ENCODE measurements around the gene ALK. TPM values are rescaled to one million over a fixed set of nuclear protein-coding genes. Genes with fewer than 3 reads are reported as not detected.

The ALK gene
- total RNA-seq, 3 donors from 2014 or later: not detected

DNA sequence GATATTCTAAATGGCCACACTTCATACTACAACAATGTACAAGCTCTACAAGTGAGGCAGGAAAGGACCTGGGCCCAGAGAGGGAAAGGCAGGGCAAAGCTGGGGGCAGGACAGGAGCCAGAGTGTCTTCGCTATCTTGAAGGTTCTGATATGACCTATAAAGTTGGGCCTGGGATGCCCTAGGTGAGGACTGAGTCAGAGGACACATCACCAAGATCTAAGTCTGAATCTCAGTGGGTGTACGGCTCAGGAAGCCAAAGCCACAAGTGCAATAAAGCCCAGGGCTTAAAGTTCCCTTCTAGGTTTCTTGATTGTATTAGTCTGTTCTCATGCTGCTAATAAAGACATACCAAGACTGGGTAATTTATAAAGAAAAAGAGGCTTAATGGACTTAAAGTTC lies 219.1 kb downstream of the ALK start:
- Mint-ChIP-seq H3K4me1 (ENCODE audit: low read depth) (no peaks in the 10 kb centered on the region), H3K4me3 (no peak overlapping the region), H3K27me3 (ENCODE audit: low read depth) (peaks cover 5% of the 10 kb centered on the region), H3K9me3 (no peaks in the 10 kb centered on the region), H3K36me3 (ENCODE audit: insufficient read depth) (no peaks in the 10 kb centered on the region)
- ATAC-seq (no peak), DNase-seq (no peak)

DNA sequence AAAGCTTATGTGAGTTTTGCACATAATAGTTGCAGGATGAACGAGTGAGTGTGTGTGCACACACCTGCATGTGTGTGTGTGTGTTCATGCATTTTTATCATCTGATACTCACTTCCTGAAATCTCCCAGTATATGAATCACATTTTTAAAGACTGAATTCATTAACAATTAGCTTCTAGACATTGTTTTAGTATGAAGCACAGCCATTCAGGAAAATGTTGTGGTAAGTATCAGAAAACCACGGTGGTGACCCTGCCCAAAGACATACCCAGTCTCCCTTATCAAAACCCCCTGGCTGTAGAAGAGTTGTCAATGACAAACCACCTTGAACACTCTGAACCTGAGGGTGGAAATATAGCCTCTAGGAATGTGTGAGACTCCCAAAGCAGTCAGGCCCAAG lies 220.8 kb downstream of the ALK start:
- no peaks in the 10 kb centered on the region for H3K9me3 Mint-ChIP-seq

DNA sequence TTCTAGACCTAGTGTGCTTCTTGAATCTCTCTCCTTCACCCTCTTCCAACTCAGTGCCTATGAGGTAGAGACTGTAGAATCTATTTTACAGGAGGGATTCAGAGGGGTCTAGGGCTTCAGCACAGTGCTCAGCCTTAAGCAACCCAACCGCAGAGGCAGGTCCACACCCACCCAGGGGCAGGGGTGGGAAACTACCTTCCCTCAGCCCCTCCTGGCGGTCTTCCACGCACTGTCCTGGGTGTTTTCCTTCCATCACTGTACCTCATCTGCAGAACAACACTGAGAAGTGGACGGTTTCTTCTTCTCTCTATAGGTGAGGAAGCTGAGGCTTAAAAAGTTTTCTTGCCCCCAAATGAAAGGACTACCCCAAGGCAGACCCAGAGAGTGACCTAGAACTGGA lies 222.3 kb downstream of the ALK start:
- H3K4me3 Mint-ChIP-seq: no peak overlapping the region
- H3K36me3 Mint-ChIP-seq (ENCODE audit: insufficient read depth): no peaks in the 10 kb centered on the region
- no peaks in the 10 kb centered on the region for H3K4me1 Mint-ChIP-seq (ENCODE audit: low read depth)
- no peak for ATAC-seq
- no peaks in the 10 kb centered on the region for H3K9me3 Mint-ChIP-seq
- H3K27me3 Mint-ChIP-seq (ENCODE audit: low read depth): peaks cover 1% of the 10 kb centered on the region
- no peak for DNase-seq

More for the DNA sequence above, 220.8 kb downstream of the ALK start:
- no peak for DNase-seq
- ATAC-seq: no peak
- no peaks in the 10 kb centered on the region for H3K36me3 Mint-ChIP-seq (ENCODE audit: insufficient read depth)
- H3K4me3 Mint-ChIP-seq: no peak overlapping the region
- peaks cover 1% of the 10 kb centered on the region for H3K27me3 Mint-ChIP-seq (ENCODE audit: low read depth)
- no peaks in the 10 kb centered on the region for H3K4me1 Mint-ChIP-seq (ENCODE audit: low read depth)

DNA sequence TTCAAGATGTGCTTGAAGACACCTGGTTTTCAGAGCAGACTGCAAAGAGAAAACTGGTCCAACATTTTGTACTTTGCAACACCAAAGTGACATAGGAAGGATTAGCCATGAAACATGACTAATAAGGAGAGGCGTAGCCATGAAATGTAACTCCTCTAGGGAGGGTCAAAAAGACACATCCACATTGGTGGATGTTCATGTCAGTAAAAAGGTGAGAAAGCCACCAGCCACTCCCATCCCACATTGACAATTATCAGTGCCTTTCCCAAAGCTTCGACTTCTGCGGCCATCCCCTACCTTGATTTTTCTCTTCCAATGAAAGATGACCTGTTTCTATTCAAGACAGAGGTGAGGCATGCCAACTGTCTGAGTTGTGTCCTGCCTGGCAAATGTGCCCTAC lies 223.2 kb downstream of the ALK start:
- DNase-seq (no peak), ATAC-seq (no peak)
- H3K36me3 Mint-ChIP-seq (ENCODE audit: insufficient read depth): no peaks in the 10 kb centered on the region
- no peak overlapping the region for H3K4me3 Mint-ChIP-seq
- no peaks in the 10 kb centered on the region for H3K9me3 Mint-ChIP-seq
- H3K27me3 Mint-ChIP-seq (ENCODE audit: low read depth): peaks cover 1% of the 10 kb centered on the region
- H3K4me1 Mint-ChIP-seq (ENCODE audit: low read depth): no peaks in the 10 kb centered on the region

DNA sequence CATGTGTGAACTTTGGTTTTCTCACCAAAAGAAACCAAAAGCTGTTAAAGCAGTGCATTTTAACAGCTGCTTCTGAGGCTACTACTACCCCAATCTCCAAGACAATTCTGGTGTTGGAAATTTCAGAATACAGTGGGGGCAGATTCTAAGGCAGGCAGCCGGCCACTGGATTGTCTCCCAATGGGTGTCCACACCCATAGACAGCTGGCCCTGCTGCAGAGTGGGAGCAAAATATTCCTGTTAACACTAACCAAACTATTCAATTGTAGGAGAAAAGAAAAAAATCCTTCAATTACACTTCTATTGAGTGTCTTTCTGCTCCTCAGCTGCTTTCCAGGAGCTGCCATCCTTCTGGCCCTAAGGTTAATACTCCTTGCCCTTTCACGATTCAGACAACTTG lies 223.7 kb downstream of the ALK start:
- no peak for ATAC-seq
- Mint-ChIP-seq H3K9me3 (no peaks in the 10 kb centered on the region), H3K4me3 (no peak overlapping the region)

DNA sequence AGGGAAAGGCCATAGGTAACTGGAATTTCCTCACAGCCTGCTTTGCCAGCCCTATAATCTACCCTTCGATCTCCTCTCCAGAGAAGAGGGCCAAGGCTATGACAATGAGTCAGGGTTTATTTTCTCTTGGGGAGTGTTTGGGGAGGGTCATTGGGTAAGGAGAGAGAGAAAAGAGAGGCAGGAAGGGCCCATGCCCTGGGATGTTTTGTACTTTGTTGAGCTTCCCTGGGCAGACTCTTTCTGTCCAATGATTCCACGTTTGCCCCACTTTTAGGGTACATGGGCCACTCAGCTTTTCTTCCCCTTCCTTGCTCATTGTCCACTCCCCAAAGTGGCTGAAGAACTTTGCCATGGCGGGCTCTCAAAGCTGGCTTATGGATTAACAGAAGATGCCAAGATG lies 224.2 kb downstream of the ALK start:
- Mint-ChIP-seq H3K4me1 (ENCODE audit: low read depth) (no peaks in the 10 kb centered on the region), H3K27me3 (ENCODE audit: low read depth) (no peaks in the 10 kb centered on the region), H3K36me3 (ENCODE audit: insufficient read depth) (no peaks in the 10 kb centered on the region), H3K9me3 (no peaks in the 10 kb centered on the region), H3K4me3 (no peak overlapping the region)
- ATAC-seq (no peak), DNase-seq (no peak)

More for the DNA sequence above, 223.7 kb downstream of the ALK start:
- Mint-ChIP-seq H3K36me3 (ENCODE audit: insufficient read depth) (no peaks in the 10 kb centered on the region), H3K4me1 (ENCODE audit: low read depth) (no peaks in the 10 kb centered on the region), H3K27me3 (ENCODE audit: low read depth) (peaks cover 1% of the 10 kb centered on the region)
- no peak for DNase-seq

DNA sequence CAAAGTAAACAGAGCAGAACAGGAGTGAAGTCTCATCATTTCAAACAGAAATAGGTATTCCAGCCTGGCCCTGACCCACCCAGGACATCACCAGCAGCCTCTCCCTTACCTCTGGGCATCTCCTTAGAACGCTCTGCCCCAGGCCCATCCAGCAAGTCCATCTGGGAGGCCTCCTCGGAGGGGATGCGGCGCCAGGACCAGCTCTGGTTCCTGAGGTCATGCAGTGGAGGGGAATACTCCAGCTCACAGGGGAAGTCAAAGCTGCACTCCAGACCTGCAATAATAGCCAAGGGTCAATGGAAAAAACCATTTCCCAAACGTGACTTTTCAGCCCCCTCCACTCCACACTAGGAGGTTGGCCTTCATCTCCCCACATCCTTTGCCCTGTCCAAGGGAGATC lies 226.6 kb downstream of the ALK start:
- Mint-ChIP-seq H3K9me3 (no peaks in the 10 kb centered on the region), H3K27me3 (ENCODE audit: low read depth) (peaks cover 3% of the 10 kb centered on the region), H3K4me1 (ENCODE audit: low read depth) (no peaks in the 10 kb centered on the region), H3K36me3 (ENCODE audit: insufficient read depth) (no peaks in the 10 kb centered on the region), H3K4me3 (no peak overlapping the region)
- no peak for ATAC-seq
- no peak for DNase-seq

DNA sequence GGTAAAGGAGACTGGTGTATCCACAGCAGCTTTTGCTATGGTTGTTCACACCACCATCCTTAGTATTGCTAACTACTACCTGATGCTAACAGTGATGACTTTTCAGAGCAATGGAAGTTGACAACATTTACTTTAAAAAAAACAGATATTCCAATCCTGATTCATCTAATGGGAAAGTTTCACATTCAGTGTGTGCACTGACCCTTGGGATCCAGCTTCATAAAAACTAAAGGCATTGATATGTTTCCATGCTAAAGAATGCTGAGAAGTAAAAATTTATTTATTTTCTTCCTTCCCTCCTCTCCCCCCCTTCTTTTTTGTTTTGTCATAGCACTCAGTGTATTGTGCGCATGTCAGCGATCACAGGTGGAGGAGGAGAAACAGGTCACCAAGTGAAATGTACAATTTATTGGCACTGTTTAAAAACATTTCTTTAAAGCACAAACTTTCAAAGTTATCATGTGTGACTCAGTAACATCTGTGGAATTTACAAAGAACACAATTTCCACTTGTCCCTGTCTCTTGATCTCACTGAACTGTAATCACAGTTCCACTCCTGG lies 229.9 kb downstream of the ALK start:
- no peaks in the 10 kb centered on the region for H3K9me3 Mint-ChIP-seq
- no peaks in the 10 kb centered on the region for H3K36me3 Mint-ChIP-seq (ENCODE audit: insufficient read depth)
- no peak overlapping the region for H3K4me3 Mint-ChIP-seq
- DNase-seq (no peak), ATAC-seq (no peak)
- peaks cover 6% of the 10 kb centered on the region for H3K27me3 Mint-ChIP-seq (ENCODE audit: low read depth)
- H3K4me1 Mint-ChIP-seq (ENCODE audit: low read depth): no peaks in the 10 kb centered on the region

DNA sequence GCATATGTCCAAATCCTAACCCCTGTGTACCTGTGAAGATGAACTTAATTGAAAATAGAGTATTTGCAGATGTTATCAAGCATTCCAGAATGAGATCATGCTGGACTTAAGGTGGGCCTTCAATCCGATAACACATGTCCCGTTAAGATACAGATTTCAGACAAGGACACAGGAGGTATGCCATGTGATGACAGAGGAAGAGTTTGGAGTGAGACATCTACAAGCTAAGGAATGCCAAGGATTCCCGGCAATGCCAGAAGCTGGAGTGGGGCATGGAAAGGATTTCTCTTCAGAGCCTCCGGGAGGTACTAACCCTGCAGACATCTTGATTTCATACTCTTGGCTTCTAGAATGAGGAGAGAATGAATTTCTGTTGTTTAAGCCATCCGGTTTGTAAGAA lies 231.7 kb downstream of the ALK start:
- H3K36me3 Mint-ChIP-seq (ENCODE audit: insufficient read depth): no peaks in the 10 kb centered on the region
- no peaks in the 10 kb centered on the region for H3K9me3 Mint-ChIP-seq
- DNase-seq (no peak), ATAC-seq (no peak)
- peaks cover 13% of the 10 kb centered on the region for H3K27me3 Mint-ChIP-seq (ENCODE audit: low read depth)
- no peak overlapping the region for H3K4me3 Mint-ChIP-seq
- H3K4me1 Mint-ChIP-seq (ENCODE audit: low read depth): no peaks in the 10 kb centered on the region

DNA sequence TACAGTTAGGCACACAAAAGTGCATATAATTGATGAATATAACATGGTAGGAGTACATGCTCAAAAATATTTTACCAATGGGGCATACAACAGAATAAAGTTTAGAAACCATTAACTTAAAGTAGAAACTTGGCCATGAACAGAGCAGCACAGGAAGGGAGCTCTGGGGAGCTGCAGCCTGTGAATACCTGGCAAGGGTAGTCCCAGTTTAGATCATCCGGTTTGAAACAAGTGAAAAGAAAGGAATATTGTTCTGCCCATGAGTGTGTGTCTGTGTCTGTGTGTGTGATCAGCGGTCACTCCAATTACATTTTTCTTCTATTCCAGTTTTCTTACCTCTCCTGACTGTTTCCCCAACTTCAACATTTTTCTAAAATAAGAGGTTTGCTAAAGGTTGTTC lies 233.0 kb downstream of the ALK start:
- DNase-seq: no peak
- H3K36me3 Mint-ChIP-seq (ENCODE audit: insufficient read depth): no peaks in the 10 kb centered on the region
- no peak for ATAC-seq
- H3K4me1 Mint-ChIP-seq (ENCODE audit: low read depth): no peaks in the 10 kb centered on the region
- H3K9me3 Mint-ChIP-seq: no peaks in the 10 kb centered on the region
- peaks cover 13% of the 10 kb centered on the region for H3K27me3 Mint-ChIP-seq (ENCODE audit: low read depth)
- H3K4me3 Mint-ChIP-seq: no peak overlapping the region

DNA sequence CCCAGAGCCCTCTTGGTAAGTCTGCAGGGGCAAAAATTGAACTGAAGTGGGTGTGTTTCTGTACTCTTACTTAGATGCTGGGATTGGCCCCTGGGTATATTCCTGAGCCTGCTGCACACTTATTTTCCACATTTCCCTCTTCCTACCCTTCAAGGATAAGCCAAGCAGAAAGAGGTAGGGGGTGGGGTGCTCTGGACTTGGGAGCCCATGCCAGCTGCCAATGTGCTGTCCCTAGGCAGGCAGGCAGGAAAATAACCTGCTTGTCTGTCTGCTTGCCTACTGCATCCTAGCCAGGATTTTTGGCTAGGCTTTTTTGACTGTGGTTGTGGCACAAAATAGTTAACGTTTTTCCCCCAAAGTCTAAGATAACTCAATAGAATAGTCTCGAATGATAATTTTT lies 234.3 kb downstream of the ALK start:
- no peaks in the 10 kb centered on the region for H3K36me3 Mint-ChIP-seq (ENCODE audit: insufficient read depth)

DNA sequence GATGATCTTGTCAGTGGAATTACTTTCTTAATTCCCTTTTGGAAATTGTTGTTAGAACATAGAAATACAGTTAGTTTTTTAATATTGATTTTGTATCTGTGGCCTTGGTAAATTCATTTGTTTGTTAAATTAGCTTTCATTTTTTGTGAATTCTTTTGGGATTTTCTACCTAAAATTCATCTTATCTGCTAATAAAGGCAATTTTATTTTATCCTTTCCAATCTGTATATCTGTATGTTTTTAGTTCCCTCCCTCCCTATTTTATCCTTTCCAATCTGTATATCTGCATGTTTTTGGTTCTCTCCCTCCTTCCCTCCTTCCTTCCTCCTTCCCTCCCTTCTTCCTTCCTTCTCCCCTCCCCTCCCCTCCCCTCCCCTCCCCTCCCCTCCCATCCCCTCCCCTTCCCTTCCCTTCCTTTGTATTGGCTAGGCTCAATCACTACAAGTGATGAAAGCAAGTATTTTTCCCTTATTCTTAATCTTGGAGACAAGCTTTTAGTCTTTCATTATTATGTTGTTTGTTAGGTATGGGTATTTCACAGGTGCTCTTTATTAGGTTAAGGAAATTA lies 244.4 kb downstream of the ALK start:
- H3K9me3 Mint-ChIP-seq: peaks cover 3% of the 10 kb centered on the region
- no peak for ATAC-seq

More for the DNA sequence above, 234.3 kb downstream of the ALK start:
- H3K4me1 Mint-ChIP-seq (ENCODE audit: low read depth): no peaks in the 10 kb centered on the region
- ATAC-seq: no peak
- no peaks in the 10 kb centered on the region for H3K9me3 Mint-ChIP-seq
- H3K4me3 Mint-ChIP-seq: no peak overlapping the region
- no peak for DNase-seq
- H3K27me3 Mint-ChIP-seq (ENCODE audit: low read depth): peaks cover 13% of the 10 kb centered on the region

DNA sequence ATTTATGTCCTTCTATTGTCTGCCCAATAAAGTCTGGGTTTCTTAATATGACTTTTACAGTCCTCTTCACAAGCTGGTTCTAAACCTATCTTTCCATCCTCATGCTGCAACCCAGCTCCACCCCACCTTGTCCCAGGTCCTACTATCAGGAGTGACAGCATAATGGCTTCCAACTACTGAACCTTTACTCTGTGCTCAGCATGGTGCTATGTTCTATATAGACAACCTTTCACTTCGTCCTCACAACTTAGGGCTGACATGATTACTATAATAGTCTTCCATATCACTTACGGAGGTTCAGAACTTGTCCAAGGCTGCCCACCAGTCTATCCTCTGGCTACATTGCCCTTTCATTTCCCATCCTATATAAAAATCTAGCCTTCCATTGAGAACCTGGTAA lies 256.8 kb downstream of the ALK start:
- H3K4me3 Mint-ChIP-seq: no peak overlapping the region
- H3K27me3 Mint-ChIP-seq (ENCODE audit: low read depth): peaks cover 3% of the 10 kb centered on the region
- ATAC-seq (no peak), DNase-seq (no peak)
- no peaks in the 10 kb centered on the region for H3K4me1 Mint-ChIP-seq (ENCODE audit: low read depth)
- peaks cover 14% of the 10 kb centered on the region for H3K9me3 Mint-ChIP-seq
- no peaks in the 10 kb centered on the region for H3K36me3 Mint-ChIP-seq (ENCODE audit: insufficient read depth)

More for the DNA sequence above, 244.4 kb downstream of the ALK start:
- no peaks in the 10 kb centered on the region for H3K4me1 Mint-ChIP-seq (ENCODE audit: low read depth)
- no peaks in the 10 kb centered on the region for H3K36me3 Mint-ChIP-seq (ENCODE audit: insufficient read depth)
- DNase-seq: no peak
- H3K4me3 Mint-ChIP-seq: no peak overlapping the region
- peaks cover 22% of the 10 kb centered on the region for H3K27me3 Mint-ChIP-seq (ENCODE audit: low read depth)

DNA sequence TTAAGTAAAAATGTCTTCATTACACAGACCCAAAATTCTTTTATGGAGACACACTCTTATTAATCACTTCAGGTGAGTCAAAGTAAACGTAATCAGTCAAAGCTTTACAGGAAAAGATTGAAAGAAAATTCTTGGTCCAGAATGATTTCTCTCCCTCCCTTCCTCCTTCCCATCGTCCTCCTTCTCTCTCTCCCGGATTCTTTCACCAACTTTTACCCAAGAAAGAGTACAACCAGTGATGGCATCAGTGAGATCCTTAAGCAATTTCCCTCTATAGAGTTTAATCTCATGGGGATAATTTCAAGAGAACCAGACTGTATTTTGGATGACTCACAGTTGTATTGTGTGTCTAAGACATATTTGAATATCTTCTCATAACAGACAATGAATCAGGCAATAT lies 258.1 kb downstream of the ALK start:
- peaks cover 7% of the 10 kb centered on the region for H3K9me3 Mint-ChIP-seq
- H3K36me3 Mint-ChIP-seq (ENCODE audit: insufficient read depth): no peaks in the 10 kb centered on the region
- ATAC-seq: no peak
- H3K4me1 Mint-ChIP-seq (ENCODE audit: low read depth): no peaks in the 10 kb centered on the region
- DNase-seq: no peak
- no peak overlapping the region for H3K4me3 Mint-ChIP-seq
- H3K27me3 Mint-ChIP-seq (ENCODE audit: low read depth): peaks cover 3% of the 10 kb centered on the region

DNA sequence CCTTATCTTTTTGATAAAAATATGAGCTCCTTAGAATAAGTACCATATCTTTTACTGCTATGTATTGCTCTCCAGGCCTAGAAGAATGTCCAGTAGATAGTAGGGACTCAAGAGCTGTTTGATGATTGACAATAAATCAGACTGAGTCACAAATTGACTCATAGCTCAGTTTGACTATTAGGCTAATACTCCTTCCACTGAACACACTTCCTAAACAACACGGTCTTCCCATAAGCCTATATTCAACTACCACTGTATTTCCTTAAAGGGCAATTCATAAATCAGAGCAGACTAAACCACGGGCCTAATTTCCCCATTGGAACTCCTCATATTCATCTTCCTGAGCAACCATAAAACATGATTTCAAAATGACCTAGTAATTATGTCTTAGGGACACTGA lies 258.5 kb downstream of the ALK start:
- peaks cover 6% of the 10 kb centered on the region for H3K27me3 Mint-ChIP-seq (ENCODE audit: low read depth)
- peaks cover 3% of the 10 kb centered on the region for H3K9me3 Mint-ChIP-seq
- H3K36me3 Mint-ChIP-seq (ENCODE audit: insufficient read depth): no peaks in the 10 kb centered on the region
- no peaks in the 10 kb centered on the region for H3K4me1 Mint-ChIP-seq (ENCODE audit: low read depth)
- ATAC-seq: no peak
- DNase-seq: no peak
- H3K4me3 Mint-ChIP-seq: no peak overlapping the region
